GM18502 (cell line): ENCODE data around the gene PHACTR2.
"Not testable (repeated sequence)": the region's sequence is repeated elsewhere in the genome, so short reads cannot be mapped to it uniquely, and the experiment has no call there.

Source experiments
- ATAC-seq: cut with Tn5 transposase; IDR thresholded peaks from one replicate; pipeline ENCODE4 v1.9.1; 2021; ENCODE audit warnings: mild to moderate bottlenecking; ENCODE audit not compliant: unreplicated experiment, poor library complexity

Gene PHACTR2

GRCh38 chr6:143677891-143678791, at the start of gene PHACTR2:
PHACTR2 (plus strand) TSS chr6:143677965; CDS start chr6:143678164, 199 bp downstream.
- no peak for ATAC-seq

DNA sequence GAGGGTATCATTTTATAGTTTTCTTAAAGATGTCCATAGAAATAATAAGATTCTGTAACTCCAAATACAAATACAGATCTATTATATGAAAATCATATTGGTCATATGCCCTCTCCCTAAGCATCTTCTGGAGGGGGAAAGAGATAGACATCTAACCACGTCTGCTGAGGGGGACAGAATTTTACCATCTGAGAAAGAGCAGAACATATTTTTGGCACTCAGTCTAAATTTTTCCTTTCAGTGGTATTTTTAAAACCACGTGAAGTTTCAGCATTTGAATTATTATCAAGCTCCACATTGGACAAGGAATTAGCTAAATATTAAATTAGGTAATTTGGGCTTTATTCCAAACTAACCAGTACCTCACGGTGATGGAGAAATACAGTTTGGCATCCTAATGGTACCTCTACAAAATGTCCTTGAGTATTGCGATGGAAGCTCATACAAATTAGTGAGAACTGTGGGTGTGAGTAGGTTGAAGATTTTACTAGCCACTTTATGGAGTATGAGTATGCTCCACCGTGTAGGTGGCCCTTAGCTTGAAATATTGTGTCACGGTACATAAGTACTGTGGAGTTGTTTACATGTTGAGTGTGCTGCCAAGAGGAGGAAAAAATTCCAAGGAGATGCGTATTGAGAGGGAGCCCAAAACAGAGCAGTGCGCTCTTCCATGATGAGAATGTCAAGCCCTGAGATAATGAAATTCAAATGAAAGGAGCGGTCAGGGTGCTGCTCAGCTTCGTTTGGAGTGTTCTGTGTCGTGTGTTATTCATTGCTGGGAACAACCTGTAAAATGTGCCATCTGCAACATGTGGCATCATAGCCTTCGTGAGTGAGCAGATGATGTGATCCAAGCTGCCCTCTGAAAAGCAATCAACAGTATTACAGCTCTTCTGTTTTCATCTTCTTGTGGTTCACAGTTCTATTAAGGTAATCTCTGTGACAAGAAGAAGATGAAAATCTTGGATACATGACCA, 48.4 kb upstream of the PHACTR2 start:
- no peak for ATAC-seq

GRCh38 chr6:143631196-143631595, 46.6 kb upstream of the PHACTR2 start:
- ATAC-seq: not testable (repeated sequence)

- ATAC-seq: no peak
Observed at GRCh38 chr6:143632894-143633293, 44.9 kb upstream of the PHACTR2 start.

GRCh38 chr6:143634486-143634885, 43.3 kb upstream of the PHACTR2 start:
- ATAC-seq: no peak

DNA sequence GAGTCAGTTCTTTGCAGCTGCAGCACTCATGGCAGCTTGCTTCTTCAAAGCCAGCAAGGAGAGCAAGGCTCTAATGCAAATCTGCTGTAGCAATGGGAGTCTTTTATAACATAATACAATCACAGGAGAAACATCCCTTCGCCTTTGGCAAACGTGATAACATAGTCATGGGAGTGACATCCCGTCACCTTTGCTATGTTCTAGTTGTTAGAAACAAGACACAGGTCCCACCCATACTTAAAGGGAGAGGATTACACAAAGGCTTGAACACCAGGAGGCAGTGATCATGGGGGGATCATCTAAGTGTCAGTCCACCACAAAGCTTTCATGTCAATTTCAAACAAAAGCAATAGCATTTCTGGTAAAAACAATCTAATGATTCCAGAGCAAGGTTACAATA, 40.1 kb upstream of the PHACTR2 start:
- no peak for ATAC-seq

- ATAC-seq: no peak
Observed at GRCh38 chr6:143642403-143642802, 35.4 kb upstream of the PHACTR2 start.

- ATAC-seq: no peak
Observed at GRCh38 chr6:143647191-143647590, 30.6 kb upstream of the PHACTR2 start.

- no peak for ATAC-seq
Observed at GRCh38 chr6:143647732-143648131, 30.0 kb upstream of the PHACTR2 start.

DNA sequence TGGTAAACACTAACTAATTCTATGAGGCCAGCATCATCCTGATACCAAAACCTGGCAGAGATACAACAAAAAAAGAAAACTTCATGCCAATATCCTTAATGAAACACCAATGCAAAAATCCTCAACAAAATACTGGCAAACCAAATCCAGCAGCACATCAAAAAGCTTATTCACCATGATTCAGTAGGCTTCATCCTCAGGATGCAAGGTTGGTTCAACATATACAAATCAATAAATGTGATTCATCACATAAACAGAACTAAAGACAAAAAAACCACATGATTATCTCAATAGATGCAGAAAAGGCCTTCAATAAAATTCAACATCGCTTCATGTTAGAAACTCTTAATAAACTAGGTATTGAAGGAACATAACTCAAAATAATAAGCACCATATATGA, 28.4 kb upstream of the PHACTR2 start:
- ATAC-seq: not testable (repeated sequence)

DNA sequence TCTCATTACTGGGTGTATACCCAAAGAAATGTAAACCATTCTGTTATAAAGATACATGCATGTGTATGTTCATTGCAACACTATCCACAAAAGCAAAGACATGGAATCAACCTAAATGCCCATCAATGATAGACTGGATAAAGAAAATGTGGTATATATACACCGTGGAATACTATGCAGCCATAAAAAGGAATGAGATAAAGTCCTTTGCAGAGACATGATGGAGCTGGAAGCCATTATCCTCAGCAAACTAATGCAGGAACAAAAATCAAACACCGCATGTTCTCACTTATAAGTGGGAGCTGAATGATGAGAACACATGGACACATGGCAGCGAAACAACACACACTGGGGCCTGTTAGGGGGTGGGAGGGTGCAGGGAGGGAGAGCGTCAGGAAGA, 26.4 kb upstream of the PHACTR2 start:
- ATAC-seq: not testable (repeated sequence)

- no peak for ATAC-seq
Observed at GRCh38 chr6:143652841-143653331, 24.9 kb upstream of the PHACTR2 start.

DNA sequence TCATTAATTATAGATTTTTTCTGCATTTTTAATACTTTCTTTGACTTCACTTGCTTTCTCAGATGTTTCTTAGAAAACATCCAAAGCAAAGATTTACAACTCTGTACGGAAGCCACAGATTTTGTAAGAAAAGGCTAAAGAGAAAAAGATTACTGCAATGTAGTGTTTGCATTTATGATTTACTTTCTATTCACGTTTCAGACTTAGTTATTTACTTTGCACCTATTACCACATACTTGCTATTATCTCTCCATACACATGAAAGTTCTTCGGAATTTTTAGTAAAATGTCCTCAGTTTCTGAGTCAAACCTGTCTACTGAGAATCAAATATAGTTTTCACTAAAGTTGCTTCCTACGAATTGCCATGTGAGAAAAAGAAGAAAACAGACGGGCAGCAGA, 22.2 kb upstream of the PHACTR2 start:
- no peak for ATAC-seq

GRCh38 chr6:143656026-143656425, 21.7 kb upstream of the PHACTR2 start:
- no peak for ATAC-seq

DNA sequence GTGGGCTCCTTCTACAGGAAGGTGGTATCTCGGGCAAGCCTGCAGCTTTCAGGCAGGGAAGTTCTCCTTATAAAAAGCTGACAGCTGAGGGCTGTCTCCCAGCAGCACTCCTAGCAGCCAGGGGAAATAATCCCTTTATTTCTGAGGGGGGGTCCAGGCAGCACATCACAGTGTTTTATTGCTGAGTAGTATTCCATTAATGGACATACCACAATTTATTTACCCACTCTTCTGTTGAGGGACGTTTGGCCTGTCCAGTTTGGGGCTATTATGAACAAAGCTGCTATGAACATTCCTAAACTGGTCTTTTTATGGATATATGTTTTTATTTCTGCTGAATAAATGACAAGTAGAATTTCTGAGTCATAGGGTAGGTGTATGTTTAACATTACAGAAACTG, 20.0 kb upstream of the PHACTR2 start:
- ATAC-seq: no peak

DNA sequence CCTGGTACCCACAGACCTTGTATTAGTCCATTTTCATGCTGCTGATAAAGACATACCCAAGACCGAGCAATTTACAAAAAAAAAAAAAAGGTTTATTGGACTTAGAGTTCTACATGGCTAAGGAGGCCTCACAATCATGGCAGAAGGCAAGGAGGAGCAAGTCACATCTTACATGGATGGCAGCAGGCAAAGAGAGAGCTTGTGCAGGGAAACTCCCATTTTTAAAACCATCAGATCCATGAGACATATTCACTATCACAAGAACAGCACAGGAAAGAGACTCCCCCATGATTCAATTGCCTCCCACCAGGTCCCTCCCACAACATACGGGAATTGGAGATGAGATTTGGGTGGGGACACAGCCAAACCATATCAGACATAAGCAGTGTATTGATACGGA, 17.6 kb upstream of the PHACTR2 start:
- ATAC-seq: not testable (repeated sequence)

- no peak for ATAC-seq
Observed at GRCh38 chr6:143664171-143664570, 13.6 kb upstream of the PHACTR2 start.

GRCh38 chr6:143666007-143666406, 11.8 kb upstream of the PHACTR2 start:
- not testable (repeated sequence) for ATAC-seq

DNA sequence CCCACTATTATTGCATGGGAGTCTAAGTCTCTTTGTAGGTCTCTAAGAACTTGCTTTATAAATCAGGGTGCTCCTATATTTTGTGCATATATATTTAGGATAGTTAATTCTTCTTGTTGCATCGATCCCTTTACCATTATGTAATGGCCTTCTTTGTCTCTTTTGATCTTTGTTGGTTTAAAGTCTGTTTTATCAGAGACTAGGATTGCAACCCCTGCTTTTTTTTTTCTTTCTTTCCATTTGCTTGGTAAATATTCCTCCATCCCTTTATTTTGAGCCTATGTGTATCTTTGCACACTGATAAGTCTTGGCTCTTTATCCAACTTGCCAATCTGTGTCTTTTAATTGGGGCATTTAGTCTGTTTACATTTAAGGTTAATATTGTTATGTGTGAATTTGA, 8.3 kb upstream of the PHACTR2 start:
- ATAC-seq: not testable (repeated sequence)

DNA sequence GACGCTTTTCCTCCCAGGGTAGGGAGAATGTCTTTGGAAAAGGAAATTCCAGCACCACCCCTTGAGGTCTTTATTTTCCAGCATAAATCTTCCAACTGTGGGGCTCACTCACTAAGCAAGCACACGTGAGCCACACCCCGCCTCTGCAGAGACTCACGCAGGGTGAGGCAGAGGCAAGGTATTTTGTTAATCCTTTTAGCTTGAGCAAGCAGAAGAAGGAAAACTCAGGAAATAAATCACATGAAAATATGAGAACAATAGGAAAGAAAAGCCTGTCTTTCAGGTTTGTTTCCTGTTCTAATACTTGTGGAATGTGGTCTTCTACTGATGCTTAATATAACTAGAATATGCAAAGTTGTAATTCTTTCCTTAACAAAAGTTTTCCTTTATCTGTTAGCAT, 4.1 kb upstream of the PHACTR2 start:
- no peak for ATAC-seq
